Stromal cell of bone marrow (primary cell): ENCODE results near the gene GGA2.
"Not testable (repeated sequence)": the region's sequence is repeated elsewhere in the genome, so short reads cannot be mapped to it uniquely, and the experiment has no call there.

Source experiments
- DNase-seq: peaks from one replicate; pipeline ENCODE4 v3.0.0-alpha.2; 2012; ENCODE audit warnings: low read depth

The GGA2 gene, protein sequence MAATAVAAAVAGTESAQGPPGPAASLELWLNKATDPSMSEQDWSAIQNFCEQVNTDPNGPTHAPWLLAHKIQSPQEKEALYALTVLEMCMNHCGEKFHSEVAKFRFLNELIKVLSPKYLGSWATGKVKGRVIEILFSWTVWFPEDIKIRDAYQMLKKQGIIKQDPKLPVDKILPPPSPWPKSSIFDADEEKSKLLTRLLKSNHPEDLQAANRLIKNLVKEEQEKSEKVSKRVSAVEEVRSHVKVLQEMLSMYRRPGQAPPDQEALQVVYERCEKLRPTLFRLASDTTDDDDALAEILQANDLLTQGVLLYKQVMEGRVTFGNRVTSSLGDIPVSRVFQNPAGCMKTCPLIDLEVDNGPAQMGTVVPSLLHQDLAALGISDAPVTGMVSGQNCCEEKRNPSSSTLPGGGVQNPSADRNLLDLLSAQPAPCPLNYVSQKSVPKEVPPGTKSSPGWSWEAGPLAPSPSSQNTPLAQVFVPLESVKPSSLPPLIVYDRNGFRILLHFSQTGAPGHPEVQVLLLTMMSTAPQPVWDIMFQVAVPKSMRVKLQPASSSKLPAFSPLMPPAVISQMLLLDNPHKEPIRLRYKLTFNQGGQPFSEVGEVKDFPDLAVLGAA

DNA sequence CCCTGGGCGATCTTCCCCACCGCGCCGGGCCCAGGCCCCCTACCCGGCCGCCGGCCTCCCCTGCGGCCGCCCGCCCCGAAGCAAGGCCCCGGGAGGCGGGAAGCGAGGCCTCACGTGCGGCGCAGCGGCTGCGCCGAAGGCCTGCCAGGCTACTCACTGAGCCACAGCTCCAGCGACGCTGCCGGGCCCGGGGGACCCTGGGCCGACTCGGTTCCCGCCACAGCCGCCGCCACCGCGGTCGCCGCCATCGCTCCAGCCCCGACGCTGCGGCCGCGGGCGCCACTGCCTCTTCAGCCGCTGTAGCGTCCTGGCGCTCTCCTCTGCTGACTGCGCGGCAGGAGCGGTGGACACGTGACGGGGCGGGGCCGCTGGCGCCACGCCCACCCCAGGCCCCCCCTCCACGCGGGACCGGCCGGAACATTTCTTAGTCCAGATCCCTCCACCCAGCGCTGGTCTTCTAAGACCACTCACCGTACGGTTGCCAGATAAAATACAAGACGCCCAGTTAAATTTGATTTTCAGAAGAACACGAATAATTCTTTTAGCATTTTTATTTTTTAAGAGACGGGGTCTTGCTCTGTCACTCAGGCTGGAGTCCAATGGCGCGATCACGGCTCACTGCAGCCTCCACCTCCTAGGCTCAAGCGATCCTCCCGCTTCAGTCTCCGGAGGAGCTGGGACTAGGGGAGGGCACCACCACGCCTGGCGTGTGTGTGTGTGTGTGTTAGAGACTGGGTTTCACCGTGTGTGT, at the start of gene GGA2:
Gene GGA2, minus strand, starts transcription at position 331 of the 751 bp plus-strand sequence. Its CDS starts 83 bp downstream, at position 248.
- peak; percentile 55 for DNase-seq

DNA sequence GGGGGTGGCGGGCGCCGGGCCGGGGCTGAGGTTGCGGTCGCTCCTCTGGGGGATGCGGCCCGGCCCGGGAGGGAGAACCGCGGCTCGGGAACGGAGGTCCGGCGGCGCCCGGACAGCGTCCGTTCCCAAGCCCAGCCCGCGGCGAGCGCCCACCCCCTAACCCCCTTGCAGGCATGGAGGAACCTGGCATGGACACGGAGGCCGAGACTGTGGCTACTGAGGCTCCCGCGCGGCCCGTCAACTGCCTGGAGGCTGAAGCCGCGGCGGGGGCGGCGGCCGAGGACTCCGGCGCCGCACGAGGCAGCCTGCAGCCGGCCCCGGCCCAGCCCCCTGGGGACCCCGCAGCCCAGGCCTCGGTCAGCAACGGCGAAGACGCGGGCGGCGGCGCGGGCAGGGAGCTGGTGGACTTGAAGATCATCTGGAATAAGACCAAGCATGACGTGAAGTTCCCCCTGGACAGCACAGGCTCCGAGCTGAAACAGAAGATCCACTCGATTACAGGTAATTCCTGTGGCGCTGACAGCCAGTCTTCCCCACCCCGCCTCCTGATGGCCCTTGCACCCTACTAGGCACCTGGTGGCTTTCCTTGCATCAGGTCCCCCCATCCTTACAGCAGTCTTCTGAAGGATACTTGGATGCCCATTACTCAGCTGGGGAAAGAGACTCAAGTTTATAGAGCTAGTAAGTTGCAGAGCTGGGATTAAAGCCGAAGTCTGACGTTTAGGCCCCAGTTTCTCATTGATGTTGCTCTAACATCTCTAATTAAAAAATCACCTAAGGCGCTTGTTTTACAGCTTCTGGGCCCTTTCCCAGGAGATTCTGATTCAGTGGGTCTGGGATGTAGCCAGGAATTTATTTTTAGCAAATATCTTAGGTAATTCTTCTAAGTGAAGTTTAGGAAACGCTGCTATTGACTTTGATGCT, 47.7 kb upstream of the GGA2 start:
- no peak for DNase-seq

DNA sequence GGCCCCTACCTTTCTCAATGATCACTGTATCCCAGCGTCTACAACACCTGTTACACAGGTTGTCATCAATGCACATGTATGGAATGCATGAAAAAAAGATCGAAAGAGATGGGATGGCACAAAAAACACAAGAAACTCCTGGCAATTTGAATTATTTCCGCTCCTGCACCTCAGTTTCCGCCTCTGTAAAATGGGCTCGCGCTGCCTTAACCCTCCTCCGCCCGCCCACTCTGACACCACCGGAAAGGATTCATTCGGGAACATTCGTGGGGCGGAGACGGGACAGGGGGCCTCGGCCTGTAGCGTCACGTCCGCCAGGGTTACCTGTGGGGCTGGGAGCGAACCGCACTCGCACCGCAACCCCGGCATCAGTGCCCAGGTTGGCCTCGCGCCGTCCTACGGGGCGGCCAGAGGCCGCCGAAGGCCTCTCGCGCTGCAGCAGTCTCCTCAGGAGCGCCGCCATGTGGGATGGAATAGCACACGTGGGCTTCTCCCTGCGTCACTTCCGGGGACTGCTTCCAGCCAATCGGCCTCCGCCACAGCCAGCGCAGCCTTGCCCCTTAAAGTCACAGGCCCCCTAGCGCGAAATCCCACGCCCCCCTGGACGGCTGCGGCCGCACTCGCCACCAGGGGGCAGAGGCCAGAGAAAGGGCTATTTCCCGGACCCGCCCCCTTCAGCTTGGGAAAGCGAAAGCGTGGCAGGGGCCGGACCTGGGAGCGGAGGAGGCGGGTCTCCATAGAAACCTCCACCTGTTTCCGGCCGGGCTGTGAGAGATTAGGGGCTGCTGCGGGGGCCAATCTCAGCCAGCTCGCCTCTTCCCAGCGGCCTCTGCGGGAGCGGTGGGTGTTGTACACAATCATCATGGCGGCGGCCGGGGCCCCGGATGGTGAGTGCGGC, 46.8 kb upstream of the GGA2 start, which contains the start of the genes EARS2 and UBFD1:
Gene EARS2, minus strand, starts transcription at position 470 of the 898 bp plus-strand sequence. Its CDS starts 7 bp downstream, at position 463.
Gene UBFD1, plus strand, starts transcription at position 847 of the 898 bp plus-strand sequence. Its CDS starts 16 bp downstream, at position 863.
- DNase-seq = peak; percentile 98

DNA sequence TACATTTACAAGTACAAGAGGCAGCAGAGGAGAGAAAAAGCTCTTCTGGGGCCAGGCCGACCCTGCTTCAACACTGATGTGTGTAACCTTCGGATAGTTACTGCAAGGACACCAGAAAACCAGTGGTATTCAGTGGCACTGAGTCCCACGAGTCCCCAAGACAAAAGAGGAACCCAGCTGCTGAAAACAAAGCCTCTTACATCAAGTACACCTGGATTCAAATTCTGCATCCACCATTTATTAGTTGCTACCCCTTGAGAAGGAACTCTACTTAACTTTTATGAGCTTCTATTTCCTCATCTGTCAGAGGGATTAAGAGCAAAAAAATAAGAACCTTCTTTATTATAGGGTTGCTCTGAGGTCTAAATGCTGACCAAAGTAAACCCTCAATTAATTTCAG, 44.2 kb upstream of the GGA2 start:
- DNase-seq = no peak

DNA sequence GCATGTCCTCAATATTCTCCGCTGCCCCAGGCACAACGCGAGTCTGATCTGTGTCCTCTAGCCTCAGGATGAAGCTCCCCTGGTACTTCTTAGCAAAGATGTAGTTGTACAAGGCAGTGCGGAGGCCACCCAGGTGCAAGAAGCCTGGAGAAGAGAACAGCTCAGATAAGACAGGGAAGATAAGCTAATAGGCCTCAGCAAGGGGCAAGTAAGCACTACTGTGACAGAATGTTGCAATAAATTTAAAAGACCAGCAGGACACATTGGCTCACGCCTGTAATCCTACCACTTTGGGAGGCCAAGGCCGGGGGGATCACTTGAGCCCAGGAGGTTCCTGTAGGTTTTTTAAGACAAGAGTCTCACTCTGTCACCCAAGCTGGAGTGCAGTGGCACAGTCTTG, 41.9 kb upstream of the GGA2 start:
- no peak for DNase-seq

DNA sequence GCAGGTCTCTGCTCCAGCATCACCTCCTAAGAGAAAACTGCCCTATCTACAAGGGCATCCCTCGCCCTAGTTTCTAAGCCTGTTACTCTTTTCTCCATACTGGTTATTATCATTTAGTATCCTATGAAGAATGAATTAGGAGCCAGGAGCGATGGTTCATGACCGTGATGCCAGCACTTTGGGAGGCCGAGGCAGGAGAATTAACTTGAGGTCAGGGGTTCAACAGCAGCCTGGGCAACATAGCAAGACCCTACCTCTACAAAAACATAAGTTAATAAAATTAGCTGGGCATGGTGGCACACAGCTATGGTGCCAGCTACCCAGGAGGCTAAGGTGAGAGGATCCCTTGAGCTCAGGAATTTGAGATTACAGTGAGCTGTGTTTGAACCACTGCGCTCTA, 39.6 kb upstream of the GGA2 start:
- no peak for DNase-seq

DNA sequence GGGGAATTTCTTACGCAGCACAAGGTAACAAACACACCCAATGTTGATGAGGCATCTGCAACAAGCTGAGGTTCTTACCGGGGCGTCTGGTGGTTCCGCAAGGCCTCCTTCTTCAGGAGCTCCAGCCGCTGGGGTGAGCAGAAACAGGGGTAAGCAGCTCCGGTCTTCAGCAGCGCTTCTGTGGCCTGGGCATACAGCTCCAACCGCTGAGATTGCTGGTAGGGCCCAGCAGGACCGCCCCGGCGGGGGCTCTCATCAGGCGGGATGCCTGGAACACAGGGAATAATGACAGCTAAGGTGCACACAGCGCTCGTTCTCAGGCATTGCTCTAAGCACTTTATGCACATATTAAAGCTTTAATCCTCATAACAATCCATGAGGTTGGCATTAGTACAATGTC, 34.1 kb upstream of the GGA2 start:
- no peak for DNase-seq

DNA sequence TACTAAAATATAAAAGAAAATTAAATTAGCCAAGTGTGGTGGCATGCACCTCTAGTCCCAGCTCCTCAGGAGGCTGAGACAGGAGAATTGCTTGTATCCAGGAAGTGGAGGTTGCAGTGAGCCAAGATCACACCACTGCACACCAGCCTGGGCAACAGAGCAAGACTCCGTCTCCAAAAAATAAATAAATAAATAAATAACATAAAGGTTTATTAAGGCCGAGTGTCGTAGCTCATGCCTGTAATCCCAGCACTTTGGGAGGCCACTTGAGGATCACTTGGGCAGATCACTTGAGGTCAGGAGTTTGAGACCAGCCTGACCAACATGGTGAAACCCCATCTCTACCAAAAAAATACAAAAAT, 30.5 kb upstream of the GGA2 start:
- DNase-seq = not testable (repeated sequence)

DNA sequence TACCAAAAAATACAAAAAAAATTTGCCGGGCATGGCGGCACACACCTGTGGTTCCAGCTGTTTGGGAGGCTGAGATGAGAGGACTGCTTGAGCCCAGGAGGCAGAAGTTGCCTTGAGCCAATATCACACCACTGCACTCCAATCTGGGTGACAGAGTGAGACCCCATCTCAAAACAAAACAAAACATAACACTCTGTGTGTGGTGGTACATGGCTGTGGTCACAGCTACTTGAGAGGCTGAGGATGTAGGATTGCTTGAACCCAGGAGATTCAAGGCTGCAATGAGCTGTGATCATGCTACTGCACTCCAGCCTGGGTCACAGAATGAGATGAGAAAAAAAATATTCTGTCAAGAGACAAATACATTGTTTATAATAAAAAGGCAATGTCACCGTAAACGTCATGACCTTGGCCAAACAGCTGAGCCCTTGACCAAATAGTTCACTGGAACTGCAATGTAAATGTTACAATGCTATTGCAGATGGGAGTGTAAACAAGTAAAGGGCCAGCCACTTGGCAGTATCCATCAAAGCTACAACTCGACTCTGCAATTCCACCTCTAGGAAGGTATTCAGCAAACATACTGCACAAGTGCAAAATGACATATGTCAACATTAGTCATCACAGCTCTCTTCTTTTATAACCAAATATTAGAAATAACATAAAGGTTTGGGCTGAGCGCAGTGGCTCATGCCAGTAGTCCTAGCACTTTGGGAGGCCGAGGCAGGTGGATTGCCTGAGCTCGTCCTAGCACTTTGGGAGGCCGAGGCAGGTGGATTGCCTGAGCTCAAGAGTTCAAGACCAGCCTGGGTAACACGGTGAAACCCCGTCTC, 29.9 kb upstream of the GGA2 start:
- DNase-seq = no peak

DNA sequence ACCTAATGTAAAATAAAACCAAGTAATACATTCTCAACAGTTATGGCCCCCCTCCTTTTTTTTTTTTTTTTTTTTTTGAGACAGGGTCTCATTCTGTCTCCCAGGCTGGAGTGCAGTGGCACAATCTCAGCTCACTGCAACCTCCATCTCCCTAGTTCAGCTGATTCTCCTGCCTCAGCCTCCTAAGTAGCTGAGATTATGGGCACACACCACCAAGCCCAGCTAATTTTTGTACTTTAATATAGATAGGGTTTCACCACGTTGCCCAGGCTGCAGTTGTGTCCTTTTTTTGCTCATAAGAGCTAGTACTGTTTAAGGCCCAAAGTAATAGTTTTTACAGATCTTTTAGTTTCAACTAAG, 28.6 kb upstream of the GGA2 start:
- no peak for DNase-seq

DNA sequence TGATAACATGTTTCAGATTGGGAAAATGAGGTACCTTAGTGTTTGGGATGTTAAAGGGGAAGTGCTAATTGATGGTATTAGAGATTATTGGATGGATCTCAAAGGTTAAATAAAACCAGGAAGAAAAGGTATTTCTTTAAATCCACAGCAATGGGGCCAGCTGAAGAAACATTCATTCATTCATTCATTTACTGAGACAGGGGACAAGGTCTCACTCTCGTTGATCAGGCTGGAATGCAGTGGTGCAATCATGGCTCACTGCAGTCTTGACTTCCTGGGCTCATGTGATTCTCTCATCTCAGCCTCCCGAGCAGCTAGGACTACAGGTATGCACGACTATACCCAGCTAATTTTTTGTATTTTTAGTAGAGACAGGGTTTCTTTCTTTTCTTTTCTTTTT, 27.1 kb upstream of the GGA2 start:
- no peak for DNase-seq

DNA sequence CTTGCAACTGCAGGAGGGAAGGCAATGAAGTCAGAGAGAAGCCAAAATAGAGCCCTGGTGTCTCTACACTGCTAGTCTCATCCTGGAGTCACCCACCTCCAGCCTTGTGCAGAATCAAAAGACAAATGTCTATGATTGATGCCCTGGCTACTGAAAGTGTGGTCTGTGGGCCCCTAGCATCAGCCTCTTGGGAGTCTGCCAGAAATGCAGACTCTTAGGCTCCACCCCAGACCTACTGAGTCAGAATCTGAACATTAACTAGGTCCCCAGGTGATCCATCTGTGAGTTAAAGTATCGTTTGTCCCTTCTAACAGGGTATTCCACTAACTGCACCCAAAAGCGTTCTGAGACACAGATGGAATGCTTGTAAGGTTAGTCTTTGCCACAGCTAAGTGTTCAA, 25.6 kb upstream of the GGA2 start:
- DNase-seq = no peak

DNA sequence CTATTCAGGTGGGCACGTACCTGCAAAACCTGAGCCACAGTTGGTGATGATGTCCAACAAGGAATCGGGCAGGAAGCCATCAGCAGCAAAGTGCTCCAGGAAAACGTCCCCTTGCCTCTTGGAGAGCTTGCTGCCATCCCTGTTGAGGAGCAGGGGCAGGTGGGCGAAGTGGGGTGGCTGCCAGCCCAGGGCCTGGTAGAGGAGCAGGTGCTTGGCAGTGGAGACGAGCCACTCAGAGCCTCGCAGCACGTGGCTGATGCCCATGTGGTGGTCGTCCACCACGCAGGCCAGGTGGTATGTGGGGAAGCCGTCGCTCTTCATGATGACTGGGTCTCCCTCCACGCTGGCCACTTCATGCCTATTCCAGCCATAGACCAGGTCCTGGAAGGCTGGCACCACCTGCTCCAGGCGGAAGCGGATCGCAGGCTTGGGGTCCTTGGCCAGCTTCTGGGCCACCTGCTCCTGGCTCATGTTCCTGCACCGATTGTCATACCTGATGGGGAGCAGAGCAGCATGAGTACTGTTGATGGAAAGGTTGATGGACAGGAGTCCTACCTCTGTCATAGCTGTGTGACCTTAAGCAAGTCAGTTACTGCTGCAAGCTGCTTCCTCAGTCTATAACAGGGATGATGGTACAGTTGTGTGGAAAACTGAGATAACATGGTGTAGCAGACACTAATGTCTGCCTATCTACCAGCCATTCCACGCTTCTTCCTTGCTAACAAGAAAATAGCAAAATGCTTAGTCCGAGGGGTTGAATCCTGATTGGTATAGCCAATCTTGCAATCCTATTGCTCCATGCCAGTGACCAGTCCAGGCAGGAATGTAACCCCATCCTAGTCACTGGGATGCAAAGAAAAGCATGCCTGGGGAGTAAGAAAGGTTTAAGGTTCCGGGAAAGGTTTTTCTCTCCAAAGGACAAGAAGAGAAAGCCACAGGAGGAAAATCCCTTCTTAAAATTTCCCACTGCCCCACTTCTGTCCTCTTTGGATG, 24.9 kb upstream of the GGA2 start:
- no peak for DNase-seq

DNA sequence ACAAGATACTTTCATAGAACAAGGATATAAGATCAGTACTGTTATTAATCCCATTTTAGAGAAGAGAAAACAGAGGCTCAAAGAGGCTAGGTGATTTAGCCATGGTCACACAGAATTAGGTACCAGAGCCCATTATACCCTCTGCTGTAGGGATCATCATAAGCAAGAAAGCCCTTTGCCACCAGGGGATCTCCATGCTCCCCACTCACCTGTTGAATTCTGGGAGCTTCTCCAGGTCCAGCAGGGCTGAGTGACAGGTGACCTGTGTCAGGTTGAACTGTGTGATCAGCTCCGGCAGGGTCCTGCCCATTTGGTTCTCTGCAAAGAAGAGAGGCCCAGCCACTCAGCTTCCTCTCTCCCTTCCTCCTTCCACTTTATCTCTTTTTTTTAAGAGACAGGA, 22.2 kb upstream of the GGA2 start:
- DNase-seq = no peak

DNA sequence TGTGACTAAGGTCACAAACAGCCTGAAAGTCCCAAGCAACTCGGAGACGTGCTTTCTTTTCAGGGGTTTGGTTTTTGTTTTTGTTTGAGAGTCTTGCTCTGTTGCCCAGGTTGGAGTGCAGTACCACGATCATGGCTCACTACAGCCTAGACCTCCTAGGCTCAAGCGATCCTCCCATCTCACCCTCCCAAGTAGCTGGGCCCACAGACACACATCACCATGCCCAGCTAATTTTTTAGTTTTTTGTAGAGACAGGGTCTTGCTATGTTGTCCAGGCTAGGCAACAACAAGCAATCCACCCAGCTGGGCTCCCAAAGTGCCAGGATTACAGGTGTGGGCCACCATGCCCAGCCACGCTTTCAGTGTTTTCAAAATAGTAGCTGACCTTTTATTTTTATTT, 19.8 kb upstream of the GGA2 start:
- no peak for DNase-seq

DNA sequence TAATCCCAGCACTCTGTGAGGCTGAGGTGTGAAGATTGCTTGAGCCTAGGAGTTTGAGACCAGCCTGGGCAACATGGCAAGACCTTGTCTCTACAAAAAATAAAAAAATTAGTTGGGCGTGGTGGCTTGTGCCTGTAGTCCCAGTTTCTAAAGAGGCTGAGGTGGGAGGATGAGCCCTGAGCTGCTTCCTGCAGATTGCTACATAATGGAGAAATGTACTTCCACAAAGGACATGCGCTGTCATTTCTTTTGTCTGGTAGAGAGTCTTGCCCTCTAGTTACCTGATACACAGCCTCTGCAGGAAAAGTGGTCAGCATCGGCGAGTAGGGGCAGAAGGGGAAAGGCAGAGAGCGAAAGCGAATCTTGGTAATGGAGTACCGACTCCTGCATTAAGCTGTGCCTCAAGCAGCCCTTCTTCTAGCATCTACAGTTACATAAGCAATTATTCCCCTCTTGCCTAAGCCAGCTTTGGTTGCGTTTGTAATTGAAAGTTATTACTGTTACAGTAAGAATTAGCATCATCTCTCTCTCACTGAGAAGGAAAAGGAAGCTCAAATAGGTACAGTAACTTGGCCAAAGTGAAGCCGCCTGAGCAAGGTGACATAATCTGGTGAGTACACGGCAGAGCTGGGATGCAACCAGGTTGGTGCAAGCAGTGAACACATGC, 18.5 kb upstream of the GGA2 start:
- no peak for DNase-seq

DNA sequence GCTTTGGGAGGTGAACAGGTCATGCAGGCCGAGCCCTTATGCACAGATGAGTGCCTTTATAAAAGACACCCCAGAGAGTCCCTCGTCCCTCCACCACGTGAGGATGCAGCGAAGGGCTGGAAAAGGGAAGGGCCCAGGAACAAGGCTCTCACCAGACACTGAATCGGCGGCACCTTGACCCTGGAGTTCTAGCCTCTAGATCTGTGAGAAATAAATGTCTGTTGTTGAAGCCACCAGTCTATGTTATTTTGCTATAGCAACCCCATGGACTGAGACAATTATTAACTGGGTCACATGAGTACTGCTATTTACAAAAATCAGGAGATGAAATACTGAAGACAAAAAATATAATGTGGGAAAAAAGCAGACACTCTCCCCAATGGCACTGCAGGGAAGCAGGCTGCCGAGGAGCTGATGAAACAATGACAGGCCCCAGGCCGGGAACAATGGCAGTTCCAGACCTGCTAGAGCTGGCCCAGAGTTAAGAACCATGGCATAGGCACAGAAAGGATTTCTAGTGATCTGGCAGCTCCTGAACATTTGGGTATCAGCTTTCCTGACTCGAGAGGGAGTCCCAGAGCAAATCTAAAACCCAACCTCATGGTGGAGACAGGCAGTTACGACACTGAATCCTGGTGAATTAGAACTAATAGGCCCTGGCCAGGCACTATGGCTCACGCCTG, 17.8 kb upstream of the GGA2 start:
- DNase-seq = no peak
